H1 (cell line): ENCODE results near the gene LRG1. TPM values are rescaled to one million over a fixed set of nuclear protein-coding genes. Genes with fewer than 3 reads are reported as not detected.

Source experiments
- CTCF ChIA-PET: fragments of 300-600 bp; sonication (Branson Sonifier 250); formaldehyde crosslinking; loops from one replicate; lab custom pipeline; 2021; ENCODE audit not compliant: partially characterized antibody; lab: Charles Lee
- POLR2A ChIA-PET: fragments of 300-600 bp; sonication (Branson Sonifier 250); formaldehyde crosslinking; loops from one replicate; lab custom pipeline; 2021; ENCODE audit warnings: inconsistent platforms; ENCODE audit not compliant: partially characterized antibody; lab: Charles Lee
- DNase-seq, 2 experiments: peaks; one replicate each; pipeline versions ENCODE4 v3.0.0 to v3.0.0-alpha.2; 2010 to 2022; ENCODE audit warnings: low spot score in 2 of 2, low read depth in 1 of 2, mixed read lengths in 1 of 2
- FAIRE-seq: peaks from 2 replicates; lab custom pipeline; 2011; peaks lifted over from hg19 to GRCh38; lab: Jason Lieb, UNC
- H2AFZ ChIP-seq: 2 replicates; pipeline ENCODE4 v1.8.1; 2012; ENCODE audit warnings: low read length, inconsistent platforms
- H2AK5ac ChIP-seq: 2 replicates; pipeline ENCODE4 v1.6.1; 2013; ENCODE audit warnings: low read depth, low read length
- H2BK120ac ChIP-seq: replicated peaks from 2 replicates; pipeline ENCODE3; 2013; ENCODE audit warnings: low read depth, low read length, inconsistent platforms
- H2BK12ac ChIP-seq: 2 replicates; pipeline ENCODE4 v1.6.1; 2013; ENCODE audit warnings: low read depth, low read length
- H2BK15ac ChIP-seq: 2 replicates; pipeline ENCODE4 v1.6.1; 2013; ENCODE audit warnings: low read length
- H2BK20ac ChIP-seq: 2 replicates; pipeline ENCODE4 v1.6.1; 2013; ENCODE audit warnings: low read length
- H2BK5ac ChIP-seq: 2 replicates; pipeline ENCODE4 v1.6.1; 2013; ENCODE audit warnings: low read depth, low read length
- H3K14ac ChIP-seq: 2 replicates; pipeline ENCODE4 v1.6.1; 2013; ENCODE audit warnings: inconsistent platforms; ENCODE audit not compliant: insufficient read length
- H3K18ac ChIP-seq: 2 replicates; pipeline ENCODE4 v1.6.1; 2013; ENCODE audit warnings: low read length; ENCODE audit errors: extremely low read depth
- H3K23ac ChIP-seq: 2 replicates; pipeline ENCODE4 v1.6.1; 2013; ENCODE audit warnings: inconsistent platforms; ENCODE audit not compliant: insufficient read length
- H3K23me2 ChIP-seq: 2 replicates; pipeline ENCODE4 v1.6.1; 2013; ENCODE audit warnings: low read depth, low read length
- H3K27ac ChIP-seq: 2 replicates; pipeline ENCODE4 v1.6.1; 2011; ENCODE audit warnings: low read depth, low read length, inconsistent platforms
- H3K27me3 ChIP-seq, 4 experiments: replicated peaks in 1 of 4; 1 replicate in 1 of 4; 2 replicates in 3 of 4; pipeline versions ENCODE4 v1.6.1 to v1.8.1; 2011 to 2013; ENCODE audit warnings: low read length in 3 of 4, mild to moderate bottlenecking in 3 of 4, inconsistent platforms in 2 of 4, mixed read lengths in 2 of 4, moderate library complexity in 1 of 4; ENCODE audit not compliant: control insufficient read depth in 3 of 4, insufficient read depth in 3 of 4; ENCODE audit errors: extremely low read depth in 1 of 4
- H3K36me3 ChIP-seq, 4 experiments: 2 replicates each; pipeline versions ENCODE4 v1.6.1 to v1.8.1; 2011 to 2013; ENCODE audit warnings: mild to moderate bottlenecking in 4 of 4, low read length in 3 of 4, moderate library complexity in 2 of 4, control low read depth in 1 of 4, inconsistent platforms in 1 of 4; ENCODE audit not compliant: insufficient read depth in 4 of 4, control insufficient read depth in 2 of 4
- H3K4ac ChIP-seq: replicated peaks from 2 replicates; pipeline ENCODE3; 2013; ENCODE audit warnings: low read length, low read depth, mixed read lengths, inconsistent platforms; ENCODE audit not compliant: insufficient read length
- H3K4me1 ChIP-seq, 4 experiments: replicated peaks in 1 of 4; 1 replicate in 1 of 4; 2 replicates in 3 of 4; pipeline versions ENCODE4 v1.6.1 to v1.8.1; 2011 to 2013; ENCODE audit warnings: low read length in 3 of 4, inconsistent platforms in 2 of 4, mixed read lengths in 1 of 4; ENCODE audit not compliant: insufficient read depth in 4 of 4, control insufficient read depth in 3 of 4
- H3K4me2 ChIP-seq, 2 experiments: 2 replicates each; pipeline versions ENCODE4 v1.6.1 to v1.8.1; 2011 to 2013; ENCODE audit warnings: low read depth in 2 of 2, low read length in 2 of 2, control low read depth in 1 of 2, inconsistent platforms in 1 of 2, mild to moderate bottlenecking in 1 of 2; ENCODE audit not compliant: insufficient read depth in 1 of 2
- H3K4me3 ChIP-seq, 4 experiments: fragments of 200-600, 300-600 bp in 1 of 4; sonication (generic), shearing (Covaris generic), sonication (Bioruptor Twin) in 1 of 4; 2 replicates each; pipeline versions ENCODE4 v1.5.1 to v1.8.1; 2011 to 2016; ENCODE audit warnings: low read length in 4 of 4, low read depth in 3 of 4, control low read depth in 2 of 4, inconsistent platforms in 2 of 4, mild to moderate bottlenecking in 2 of 4, mixed read lengths in 1 of 4, moderate library complexity in 1 of 4; ENCODE audit not compliant: insufficient read depth in 2 of 4; ENCODE audit errors: extremely low read depth in 1 of 4
- H3K56ac ChIP-seq: replicated peaks from 2 replicates; pipeline ENCODE3; 2013; ENCODE audit warnings: low read depth, mild to moderate bottlenecking, mixed read lengths, low read length, inconsistent platforms; ENCODE audit not compliant: insufficient read length
- H3K79me1 ChIP-seq: 2 replicates; pipeline ENCODE4 v1.6.1; 2013; ENCODE audit warnings: low read depth, low read length, control low read depth
- H3K79me2 ChIP-seq, 2 experiments: 2 replicates each; pipeline versions ENCODE4 v1.6.1 to v1.8.1; 2012 to 2013; ENCODE audit warnings: low read length in 2 of 2, mild to moderate bottlenecking in 2 of 2, inconsistent platforms in 1 of 2; ENCODE audit not compliant: insufficient read depth in 2 of 2, control insufficient read depth in 1 of 2
- H3K9ac ChIP-seq, 4 experiments: replicated peaks in 1 of 4; 1 replicate in 1 of 4; 2 replicates in 3 of 4; pipeline versions ENCODE4 v1.6.1 to v1.8.1; 2011 to 2013; ENCODE audit warnings: low read depth in 3 of 4, low read length in 3 of 4, control low read depth in 2 of 4, mild to moderate bottlenecking in 2 of 4, moderate library complexity in 2 of 4, inconsistent platforms in 1 of 4; ENCODE audit errors: extremely low read depth in 1 of 4
- H3K9me3 ChIP-seq, 2 experiments: 2 replicates each; pipeline versions ENCODE4 v1.6.1 to v1.8.1; 2012 to 2013; ENCODE audit warnings: mild to moderate bottlenecking in 2 of 2, moderate library complexity in 2 of 2, control low read depth in 1 of 2, inconsistent platforms in 1 of 2, low read depth in 1 of 2, low read length in 1 of 2, mixed read lengths in 1 of 2; ENCODE audit not compliant: insufficient read depth in 2 of 2
- H4K20me1 ChIP-seq, 2 experiments: replicated peaks in 1 of 2; 2 replicates each; pipeline versions ENCODE3 to v1.8.1; 2011 to 2013; ENCODE audit warnings: inconsistent platforms in 2 of 2, low read length in 2 of 2, mild to moderate bottlenecking in 1 of 2; ENCODE audit not compliant: insufficient read depth in 2 of 2, control insufficient read depth in 1 of 2
- H4K5ac ChIP-seq: 2 replicates; pipeline ENCODE4 v1.6.1; 2013; ENCODE audit warnings: low read length, low read depth, mixed read lengths, inconsistent platforms; ENCODE audit not compliant: insufficient read length
- H4K8ac ChIP-seq: 2 replicates; pipeline ENCODE4 v1.8.0; 2013; ENCODE audit warnings: mild to moderate bottlenecking, moderate library complexity, low read length, inconsistent platforms; ENCODE audit not compliant: insufficient read depth; ENCODE audit errors: extremely low read depth
- H4K91ac ChIP-seq: replicated peaks from 2 replicates; pipeline ENCODE3; 2013; ENCODE audit warnings: low read length, mixed read lengths, inconsistent platforms; ENCODE audit not compliant: insufficient read length
- BCL11A ChIP-seq, 2 experiments: IDR thresholded peaks; one replicate each; pipeline ENCODE4 v1.6.1; 2011; ENCODE audit warnings: low read depth in 2 of 2, low read length in 2 of 2, mild to moderate bottlenecking in 2 of 2
- KDM1A ChIP-seq: fragments of 200-600, 300-600 bp; sonication (generic); IDR thresholded peaks from 2 replicates; pipeline ENCODE4 v1.7.1; 2016; ENCODE audit warnings: mild to moderate bottlenecking, low read length, borderline replicate concordance
- NANOG ChIP-seq: IDR thresholded peaks from 2 replicates; pipeline ENCODE4 v1.6.1; 2011; ENCODE audit warnings: low read length, low read depth, mild to moderate bottlenecking, inconsistent platforms; ENCODE audit not compliant: insufficient read depth, poor library complexity, severe bottlenecking
- POLR2A ChIP-seq, 2 experiments: IDR thresholded peaks; 1 replicate in 1 of 2; 2 replicates in 1 of 2; pipeline ENCODE4 v1.6.1; 2011; ENCODE audit warnings: low read depth in 2 of 2, low read length in 2 of 2, mild to moderate bottlenecking in 2 of 2; ENCODE audit errors: control extremely low read depth in 1 of 2
- SP1 ChIP-seq: IDR thresholded peaks from 2 replicates; pipeline ENCODE4 v1.6.1; 2011; ENCODE audit warnings: low read depth, low read length
- SUZ12 ChIP-seq: fragments of 200-600 bp; sonication (generic); IDR thresholded peaks from 2 replicates; pipeline ENCODE4 v1.6.1; 2012; ENCODE audit warnings: mild to moderate bottlenecking, inconsistent platforms, low read length, moderate library complexity, mixed read lengths
- TAF1 ChIP-seq: IDR thresholded peaks from 2 replicates; pipeline ENCODE4 v1.6.1; 2011; ENCODE audit warnings: mild to moderate bottlenecking, low read depth, low read length
- WGBS, 2 experiments: shearing (Covaris generic) in 1 of 2; methylation state at CpG; one replicate each; pipeline versions ENCODE4 v1.1.6 to v1.1.7; 2013 to 2015; ENCODE audit warnings: low lambda C conversion rate in 2 of 2, mixed read lengths in 2 of 2, inconsistent platforms in 1 of 2, low coverage in 1 of 2, missing lambda C conversion rate in 1 of 2; ENCODE audit not compliant: insufficient replicate concordance in 2 of 2, insufficient coverage in 1 of 2, insufficient read length in 1 of 2; ENCODE audit errors: extremely low coverage in 1 of 2, missing lambda C conversion rate in 1 of 2; 5-methylcytosine and 5-hydroxymethylcytosine counted together
- polyA plus RNA-seq, 7 experiments: library from polyadenylated mRNA; depleted of rRNA in 3 of 7; stranded (reverse) in 5 of 7; unstranded in 2 of 7; fragments of >200 nt in 5 of 7; fragments of 200-250 nt in 2 of 7; gene quantifications; 1 replicate in 5 of 7; 2 replicates in 1 of 7; 4 replicates in 1 of 7; pipeline versions ENCODE4 v1.2.1 to v1.2.3, GENCODE V29; 2011 to 2013; ENCODE audit warnings: missing spikeins in 2 of 7, mixed read lengths in 2 of 7
- total RNA-seq: library from RNA; stranded (reverse); fragmentation: NEBNext Ultra II Directional; extraction: Animal tissue kit (Norgen Biotek cat#: 25700); gene quantifications from 2 replicates; pipeline ENCODE4 v1.2.1, GENCODE V29; 2021
- TF ChIP-seq, protein P1 (sequence below): IDR thresholded peaks from 2 replicates; pipeline ENCODE4 v1.6.1; 2012; ENCODE audit warnings: inconsistent platforms

Gene LRG1
- total and polyA plus RNA-seq, 2 of the 8 experiments (the other 6 are each of a cell fraction or from before 2014, with no cell fraction given), result 0.48 to 0.79 TPM

DNA sequence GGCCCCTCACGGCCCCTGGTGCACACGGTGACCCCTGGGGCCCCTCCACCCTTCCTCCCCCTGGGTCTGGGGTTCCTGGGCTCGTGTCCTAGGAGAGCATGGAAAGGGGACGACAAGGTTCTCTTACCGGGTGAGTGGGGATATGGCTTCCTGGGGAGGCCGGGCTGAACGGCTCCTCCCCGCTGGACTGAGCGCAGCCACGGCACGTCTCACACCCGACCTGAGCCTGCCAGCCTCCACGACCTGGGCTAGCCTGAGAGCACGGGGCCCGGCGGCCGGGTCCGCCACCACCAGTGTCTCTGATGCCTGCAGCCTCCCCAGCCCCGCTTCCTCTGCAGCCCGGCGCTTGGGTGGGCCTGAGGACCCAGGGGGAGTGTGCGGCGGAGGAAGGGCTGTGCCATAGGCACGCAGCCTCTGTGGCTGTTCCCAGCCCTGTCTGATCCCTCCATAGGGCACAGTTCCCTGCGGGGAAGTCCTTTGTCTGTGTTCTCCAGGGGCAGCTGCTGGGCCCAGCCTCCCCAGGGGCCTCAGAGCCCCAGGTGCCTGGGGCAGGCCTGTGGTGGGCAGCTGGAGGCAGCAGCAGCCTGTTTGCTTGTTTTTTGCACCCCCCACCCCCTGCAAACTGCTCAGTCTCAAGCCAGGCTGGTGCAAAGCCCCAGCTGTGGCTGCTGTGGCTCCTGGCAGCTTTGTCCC is 36.6 kb downstream of the LRG1 start:
- H4K8ac ChIP-seq, result no peak overlapping the region
- TF ChIP-seq BCL11A (IDR thresholded peaks at IDR 0.05; ENCODE audit: low read depth in 2 of 2, low read length in 2 of 2) (no peak), TAF1 (no peak), POLR2A (IDR thresholded peaks at IDR 0.05; ENCODE audit: control extremely low read depth in 1 of 2, low read depth in 2 of 2, low read length in 2 of 2) (no peak), SUZ12 (no peak), NANOG (no peak), SP1 (no peak), KDM1A (no peak)
- TF ChIP-seq, protein P1, sequence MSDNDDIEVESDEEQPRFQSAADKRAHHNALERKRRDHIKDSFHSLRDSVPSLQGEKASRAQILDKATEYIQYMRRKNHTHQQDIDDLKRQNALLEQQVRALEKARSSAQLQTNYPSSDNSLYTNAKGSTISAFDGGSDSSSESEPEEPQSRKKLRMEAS, result no peak
- TF ChIP-seq, all 59 proteins: peak for 0
- Histone ChIP-seq H2BK15ac (no peak overlapping the region), H3K4me1 (no peaks in the 10 kb centered on the region), H2BK20ac (no peak overlapping the region), H3K4me3 (no peak overlapping the region), H3K79me1 (peaks cover 2% of the 10 kb centered on the region; the same call in 1 of the 2 replicates), H3K9me3 (no peaks in the 10 kb centered on the region), H2AFZ (no peak overlapping the region), H3K4ac (no peak overlapping the region), H2BK12ac (no peak overlapping the region), H2BK120ac (no peak overlapping the region), H3K23ac (no peak overlapping the region), H3K27me3 (peaks cover 0 to 7% (median 7%) of the 10 kb centered on the region in 4 experiments; a peak in 3 of 7 replicates), H2BK5ac (no peak overlapping the region), H3K56ac (no peak overlapping the region), H3K36me3 (peaks cover 7 to 50% (median 17%) of the 10 kb centered on the region in 4 experiments), H4K91ac (no peak overlapping the region), H4K20me1 (peaks cover 14 to 30% of the 10 kb centered on the region in 2 experiments), H3K9ac (no peak overlapping the region), H3K27ac (no peak overlapping the region), H3K79me2 (no peaks in the 10 kb centered on the region), H4K5ac (no peak overlapping the region), H3K14ac (no peak overlapping the region), H2AK5ac (no peak overlapping the region), H3K4me2 (no peak overlapping the region), H3K18ac (no peak overlapping the region), H3K23me2 (no peaks in the 10 kb centered on the region)
- ChIA-PET CTCF (interaction anchor here (0.8 to 1.6 kb wide), 2 partner anchors 22 to 25 kb away, joined by 3 to 5 read pairs; no protein-coding TSS in a partner anchor), POLR2A (interaction anchor here (1.2 to 3.5 kb wide), 5 partner anchors 9 to 31 kb away, joined by 4 to 19 read pairs (median 10); partner anchors contain the start of genes HDGFL2 and PLIN4)
- 94% methylated on average over 15 of the region's 25 CpGs; no CpG with 5 or more reads in 1 of the 2 experiments for WGBS, 2 experiments
- FAIRE-seq, result no peak
- no peak for DNase-seq
